ENCODE measurements around the gene METTL14.
"Not testable (repeated sequence)": the region's sequence is repeated elsewhere in the genome, so short reads cannot be mapped to it uniquely, and the experiment has no call there.

Gene METTL14

GRCh38 chr4:118684873-118685811 is at the start of gene METTL14:
METTL14 (plus strand) TSS chr4:118685392; CDS start chr4:118685535, 143 bp downstream.
- peak; percentile 77 for DNase-seq

GRCh38 chr4:118636126-118636525 is 49.1 kb upstream of the METTL14 start:
- not testable (repeated sequence) for DNase-seq

- not testable (repeated sequence) for DNase-seq
Observed at GRCh38 chr4:118664665-118665064, 20.5 kb upstream of the METTL14 start.

GRCh38 chr4:118669220-118669619 is 16.0 kb upstream of the METTL14 start:
- DNase-seq = not testable (repeated sequence)

- not testable (repeated sequence) for DNase-seq
Observed at GRCh38 chr4:118670968-118671367, 14.2 kb upstream of the METTL14 start.

GRCh38 chr4:118676128-118676527 is 9.1 kb upstream of the METTL14 start:
- DNase-seq = no peak

- DNase-seq = no peak
Observed at GRCh38 chr4:118680808-118681207, 4.4 kb upstream of the METTL14 start.

- DNase-seq = peak; percentile 18
Observed at GRCh38 chr4:118682928-118683327, 2.3 kb upstream of the METTL14 start.

- DNase-seq = no peak
Observed at GRCh38 chr4:118683513-118683912, 1.7 kb upstream of the METTL14 start.

- no peak for DNase-seq
Observed at GRCh38 chr4:118703118-118703517, 17.9 kb downstream of the METTL14 start.

- DNase-seq = no peak
Observed at GRCh38 chr4:118711052-118711451, 25.9 kb downstream of the METTL14 start.

- no peak for DNase-seq
Observed at GRCh38 chr4:118712872-118713271, 27.7 kb downstream of the METTL14 start.

- no peak for DNase-seq
Observed at GRCh38 chr4:118714682-118715081, 29.5 kb downstream of the METTL14 start.

GRCh38 chr4:118716304-118716703 is 31.1 kb downstream of the METTL14 start:
- no peak for DNase-seq

- DNase-seq = no peak
Observed at GRCh38 chr4:118718511-118719170, 33.4 kb downstream of the METTL14 start.

GRCh38 chr4:118721752-118722151 is 36.6 kb downstream of the METTL14 start:
- DNase-seq = no peak

GRCh38 chr4:118723369-118723768 is 38.2 kb downstream of the METTL14 start:
- no peak for DNase-seq

- no peak for DNase-seq
Observed at GRCh38 chr4:118727360-118727759, 42.2 kb downstream of the METTL14 start.

GRCh38 chr4:118729287-118730286 is 44.4 kb downstream of the METTL14 start:
- DNase-seq = no peak

- no peak for DNase-seq
Observed at GRCh38 chr4:118730683-118731082, 45.5 kb downstream of the METTL14 start.

- no peak for DNase-seq
Observed at GRCh38 chr4:118732591-118733330, 47.6 kb downstream of the METTL14 start.

All from NCI-H1694 (cell line).